Aorta (tissue), 5 donors: ENCODE results near the gene ZSWIM4. TPM values are rescaled to one million over a fixed set of nuclear protein-coding genes. Genes with fewer than 3 reads are reported as not detected.

Experiments
- ATAC-seq: fragments of 200-7000 bp; cut with Tn5 transposase; one replicate; pipeline ENCODE4 v1.9.1; 2022; ENCODE audit warnings: moderate library complexity; ENCODE audit not compliant: low FRiP score
- DNase-seq, 2 donors: peaks; one replicate each; pipeline ENCODE4 v3.0.0-alpha.2; 2020
- H3K27ac ChIP-seq, 2 donors: one replicate each; pipeline ENCODE4 v1.5.1; 2013; ENCODE audit warnings: low read length in 2 of 2, mild to moderate bottlenecking in 2 of 2, moderate library complexity in 2 of 2, control low read depth in 1 of 2, inconsistent platforms in 1 of 2, low read depth in 1 of 2
- H3K27me3 ChIP-seq, 2 donors: one replicate each; pipeline ENCODE4 v1.6.1; 2013; ENCODE audit warnings: control low read depth in 1 of 2, low read length in 1 of 2, mild to moderate bottlenecking in 1 of 2, moderate library complexity in 1 of 2; ENCODE audit not compliant: insufficient read depth in 2 of 2, control insufficient read depth in 1 of 2
- H3K36me3 ChIP-seq, 2 donors: one replicate each; pipeline ENCODE4 v1.6.1; 2013; ENCODE audit warnings: control low read depth in 1 of 2, low read length in 1 of 2, mild to moderate bottlenecking in 1 of 2; ENCODE audit not compliant: insufficient read depth in 2 of 2, control insufficient read depth in 1 of 2
- H3K4me1 ChIP-seq, 2 donors: one replicate each; pipeline ENCODE4 v1.6.1; 2013; ENCODE audit warnings: low read length in 2 of 2, control low read depth in 1 of 2, mild to moderate bottlenecking in 1 of 2, moderate library complexity in 1 of 2; ENCODE audit not compliant: insufficient read depth in 2 of 2, control insufficient read depth in 1 of 2
- H3K4me3 ChIP-seq, 2 donors: one replicate each; pipeline ENCODE4 v1.5.1; 2013; ENCODE audit warnings: low read length in 2 of 2, control low read depth in 1 of 2, mild to moderate bottlenecking in 1 of 2
- H3K9me3 ChIP-seq: one replicate; pipeline ENCODE4 v1.6.1; 2013; ENCODE audit warnings: mild to moderate bottlenecking, low read length; ENCODE audit not compliant: control insufficient read depth
- WGBS, 2 donors: extraction: QIAGEN DNeasy Blood & Tissue Kit; methylation state at CpG; one replicate each; pipeline ENCODE4 v1.1.7; 2013; 5-methylcytosine and 5-hydroxymethylcytosine counted together
- intact Hi-C, 2 donors: fragments of 100-400 bp; cut with DNase I; formaldehyde crosslinking; loops; one replicate each; pipeline versions ENCODE4 v1.14.2 to v1.15.0; 2022
- polyA plus RNA-seq, 2 donors: library from polyadenylated mRNA; stranded (reverse); fragments of 200-250 nt; gene quantifications; one replicate each; pipeline ENCODE4 v1.2.3, GENCODE V29; 2013
- total RNA-seq, 2 donors: library from RNA; stranded (reverse); fragmentation: NEBNext Ultra II Directional; extraction: Animal tissue kit (Norgen Biotek cat#: 25700); gene quantifications; one replicate each; pipeline ENCODE4 v1.2.1, GENCODE V29; 2021
- donor health status: healthy with polysubstance abuse.
- donor health status: Bipolar disorder and iron deficiency.
- donor health status: DM: no; HTN: no; CAD: no.
- donor health status: DM: no; HTN: no; CAD: no.
- donor health status: DM: yes; HTN: yes; CAD: no.

ZSWIM4 gene
- total and polyA plus RNA-seq, 4 donors, result 2.5 to 12.1 (median 7.1) TPM

- Histone ChIP-seq H3K27ac (peak overlapping the region; percentile 89 to 92), H3K9me3 (no peaks in the 10 kb centered on the region), H3K36me3 (peaks cover 0 to 4% of the 10 kb centered on the region in 2 donors), H3K4me3 (peak overlapping the region; percentile 22 to 93), H3K27me3 (no peaks in the 10 kb centered on the region), H3K4me1 (no peaks in the 10 kb centered on the region)
- WGBS, 2 donors, result 0 to 2% methylated on average over 6 of the region's 6 CpGs
- DNase-seq (no peak), ATAC-seq (peak; percentile 40)
- intact Hi-C loops, result loop anchor here (5.0 to 10.0 kb wide), 2 partner anchors 688 to 1045 kb away; partner anchors contain the start of genes JUNB (in 2 of the 2), IER2 (in 1 of the 2) and STX10 (in 1 of the 2)
Measured at GRCh38 chr19:13839938-13840304, 44.7 kb downstream of the ZSWIM4 start.

DNA sequence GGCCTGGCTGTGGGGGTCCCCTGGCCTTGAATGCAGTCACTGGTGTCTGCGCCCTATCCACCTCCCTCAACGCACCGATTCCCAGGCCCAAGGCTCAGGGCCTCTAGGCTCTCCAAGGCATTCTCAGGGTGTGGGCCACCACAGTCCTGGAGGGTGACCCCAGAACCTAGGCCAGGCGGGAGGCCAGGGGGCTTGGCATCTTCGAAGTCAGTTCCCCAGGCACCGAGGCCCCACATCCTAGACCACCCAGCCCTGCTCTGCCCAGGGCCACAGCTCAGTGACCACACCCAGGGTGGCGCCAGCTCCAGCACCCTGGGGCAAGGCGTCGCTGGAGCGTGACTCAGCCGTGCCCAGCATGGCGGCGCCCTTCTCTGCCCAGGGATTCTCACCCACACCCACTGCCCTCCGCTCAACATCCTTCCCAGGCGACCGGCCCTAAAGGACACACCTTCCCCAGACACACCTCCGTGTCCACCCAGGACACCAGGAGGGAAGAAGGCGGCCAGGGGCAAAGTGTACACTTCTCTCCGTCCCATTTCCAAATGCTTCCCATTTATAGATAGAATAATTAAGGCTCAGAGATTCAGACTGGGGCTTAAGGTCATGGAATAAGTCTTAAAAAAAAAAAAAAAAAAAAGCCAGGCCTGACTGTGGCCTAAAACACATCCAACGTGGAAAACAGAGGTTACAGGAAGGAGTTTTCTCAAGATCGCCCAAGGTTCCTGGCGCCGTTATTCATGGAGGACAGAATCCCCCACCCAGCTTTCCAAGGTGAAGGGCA is 45.3 kb downstream of the ZSWIM4 start:
- DNase-seq (peak; percentile 90 to 93), ATAC-seq (peak; percentile 40)
- intact Hi-C loops, result loop anchor here (5.0 to 10.0 kb wide), 2 partner anchors 688 to 1046 kb away; partner anchors contain the start of genes JUNB (in 2 of the 2), IER2 (in 1 of the 2) and STX10 (in 1 of the 2)
- Histone ChIP-seq H3K36me3 (peaks cover 0 to 4% of the 10 kb centered on the region in 2 donors), H3K27ac (peak overlapping the region; percentile 89 to 92), H3K9me3 (no peaks in the 10 kb centered on the region), H3K27me3 (no peaks in the 10 kb centered on the region), H3K4me3 (peak overlapping the region; percentile 73 to 93), H3K4me1 (no peaks in the 10 kb centered on the region)
- WGBS, 2 donors, result 2% methylated on average over 23 of the region's 23 CpGs

DNA sequence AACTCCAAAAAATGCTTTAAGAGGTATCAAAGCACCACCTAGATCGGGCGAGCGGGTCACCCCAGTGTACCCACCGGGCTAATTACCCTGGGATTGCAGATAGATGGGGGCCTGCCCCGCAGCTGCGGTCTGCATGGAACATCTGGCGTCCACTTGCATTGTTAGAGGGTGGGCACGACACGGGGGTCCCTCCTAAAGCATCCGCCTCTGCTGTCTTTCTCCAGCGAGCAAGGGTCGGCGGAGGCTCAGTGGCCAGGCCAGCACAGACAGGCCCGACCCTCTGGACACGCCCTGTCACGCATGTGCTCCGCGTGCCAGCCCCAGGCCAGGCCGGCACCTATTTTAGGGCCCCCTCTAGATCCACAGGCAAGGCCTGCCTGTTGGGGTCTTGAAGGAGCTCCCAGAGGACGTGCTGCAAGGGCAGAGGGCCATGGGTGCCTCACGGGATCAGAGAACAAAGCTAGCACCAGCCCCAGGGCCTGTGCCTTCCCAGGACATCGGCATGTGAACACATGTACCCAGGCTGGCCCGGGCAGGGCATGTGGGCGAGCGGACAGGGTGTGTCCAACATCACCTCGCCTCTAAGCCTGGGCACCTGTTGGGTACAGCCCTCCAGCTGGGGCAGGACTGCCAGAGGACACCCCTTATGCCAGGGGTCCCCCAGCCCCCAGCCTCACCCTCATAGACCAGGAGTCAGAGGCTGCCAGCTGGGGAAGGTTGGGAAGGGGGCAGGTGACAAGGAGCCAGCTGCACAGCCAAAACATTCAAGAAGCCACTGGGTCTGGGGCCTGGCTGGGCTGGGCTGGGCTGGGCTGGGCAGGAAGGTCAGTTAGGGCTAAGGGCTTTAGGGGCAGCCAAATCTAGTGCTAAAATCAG is 46.1 kb downstream of the ZSWIM4 start:
- WGBS, 2 donors, result 1 to 2% methylated on average over 26 of the region's 26 CpGs
- no peaks in the 10 kb centered on the region for H3K9me3 ChIP-seq
- H3K4me3 ChIP-seq, result peak overlapping the region; percentile 73 to 93
- intact Hi-C loops, result loop anchor here (5.0 to 10.0 kb wide), 2 partner anchors 689 to 1047 kb away; partner anchors contain the start of genes JUNB (in 2 of the 2), IER2 (in 1 of the 2) and STX10 (in 1 of the 2)
- peaks cover 0 to under 1% of the 10 kb centered on the region in 2 donors for H3K36me3 ChIP-seq
- no peaks in the 10 kb centered on the region for H3K27me3 ChIP-seq
- ATAC-seq, result peak; percentile 3
- no peaks in the 10 kb centered on the region for H3K4me1 ChIP-seq
- DNase-seq, result peak; percentile 80 to 89
- H3K27ac ChIP-seq, result peak overlapping the region; percentile 89 to 91

- peak in 1 of 2 donors; percentile 56 for DNase-seq
- intact Hi-C loops, result loop anchor here (5.0 to 10.0 kb wide), 2 partner anchors 690 to 1047 kb away; partner anchors contain the start of genes JUNB (in 2 of the 2), IER2 (in 1 of the 2) and STX10 (in 1 of the 2)
- no peak for ATAC-seq
Measured at GRCh38 chr19:13841962-13842290, 46.7 kb downstream of the ZSWIM4 start.

DNA sequence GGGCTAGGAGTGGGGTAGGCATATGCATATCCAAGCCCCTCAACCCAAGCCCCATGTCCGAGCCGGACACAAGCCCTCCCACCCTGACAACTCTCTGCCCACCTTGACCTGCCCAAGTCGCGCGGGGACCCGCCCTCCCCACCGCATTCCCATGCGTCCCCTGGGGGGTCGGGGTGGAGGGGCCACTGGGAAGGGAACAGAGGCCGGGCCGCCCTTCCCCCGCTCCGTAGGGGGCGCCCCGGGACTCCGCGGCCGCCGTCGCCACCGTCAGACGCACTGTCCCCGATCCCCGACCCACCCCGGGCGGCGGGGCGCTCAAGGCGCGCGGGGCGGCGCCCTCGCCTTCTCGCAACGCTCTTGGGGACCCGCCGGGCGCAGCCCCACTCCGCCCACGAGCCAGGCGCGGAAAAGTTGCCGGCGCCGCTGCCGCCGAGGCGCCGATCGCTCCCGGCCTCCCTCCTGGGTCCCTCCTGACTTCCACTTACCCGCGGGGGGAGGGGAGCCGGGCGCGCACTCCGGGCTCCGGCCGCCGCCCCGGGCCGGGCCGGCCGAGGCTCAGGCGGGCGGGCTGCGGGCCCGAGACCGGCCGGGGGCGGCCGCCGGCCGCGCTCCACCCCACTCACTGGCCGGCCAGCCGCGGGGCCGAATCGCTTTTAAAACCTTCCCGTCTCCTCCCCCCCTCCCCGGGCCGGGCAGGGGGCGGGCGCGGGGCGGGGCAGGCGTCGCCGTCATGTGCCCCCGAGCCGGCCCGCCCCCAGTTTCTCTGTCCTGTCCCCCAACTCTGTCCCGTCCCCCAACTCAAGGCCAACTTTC is 47.3 kb downstream of the ZSWIM4 start:
- no peaks in the 10 kb centered on the region for H3K36me3 ChIP-seq
- H3K4me1 ChIP-seq, result no peaks in the 10 kb centered on the region
- DNase-seq, result peak; percentile 92 to 96
- peak; percentile 41 for ATAC-seq
- WGBS, 2 donors, result 0% methylated on average over 17 to 95 of the region's 95 CpGs
- intact Hi-C loops, result loop anchor here (5.0 to 10.0 kb wide), 2 partner anchors 690 to 1048 kb away; partner anchors contain the start of genes JUNB (in 2 of the 2), IER2 (in 1 of the 2) and STX10 (in 1 of the 2)
- H3K27ac ChIP-seq, result peak overlapping the region; percentile 89 to 99
- no peaks in the 10 kb centered on the region for H3K9me3 ChIP-seq
- H3K27me3 ChIP-seq, result no peaks in the 10 kb centered on the region
- peak overlapping the region; percentile 73 to 93 for H3K4me3 ChIP-seq

More at GRCh38 chr19:13841962-13842290, 46.7 kb downstream of the ZSWIM4 start:
- Histone ChIP-seq H3K27me3 (no peaks in the 10 kb centered on the region), H3K4me1 (no peaks in the 10 kb centered on the region), H3K4me3 (peak overlapping the region; percentile 73 to 93), H3K27ac (peak overlapping the region; percentile 89 to 91), H3K36me3 (no peaks in the 10 kb centered on the region), H3K9me3 (no peaks in the 10 kb centered on the region)
- 0 to 1% methylated on average over 10 to 11 of the region's 11 CpGs for WGBS, 2 donors

- peak overlapping the region; percentile 49 to 93 for H3K4me3 ChIP-seq
- DNase-seq (peak; percentile 82 to 88), ATAC-seq (no peak)
- H3K9me3 ChIP-seq, result no peaks in the 10 kb centered on the region
- no peaks in the 10 kb centered on the region for H3K4me1 ChIP-seq
- 4 to 5% methylated on average over 21 to 24 of the region's 24 CpGs for WGBS, 2 donors
- H3K36me3 ChIP-seq, result no peaks in the 10 kb centered on the region
- intact Hi-C loops, result loop anchor here (5.0 to 10.0 kb wide), 2 partner anchors 691 to 1049 kb away; partner anchors contain the start of genes JUNB (in 2 of the 2), IER2 (in 1 of the 2) and STX10 (in 1 of the 2)
- H3K27me3 ChIP-seq, result no peaks in the 10 kb centered on the region
- H3K27ac ChIP-seq, result peak overlapping the region; percentile 89 to 99
Measured at GRCh38 chr19:13843104-13843921, 48.1 kb downstream of the ZSWIM4 start.

GRCh38 chr19:13844130-13844631 is 48.9 kb downstream of the ZSWIM4 start:
- DNase-seq (no peak), ATAC-seq (no peak)
- intact Hi-C loops, result loop anchor here (5.0 to 10.0 kb wide), 2 partner anchors 692 to 1049 kb away; partner anchors contain the start of genes JUNB (in 2 of the 2), IER2 (in 1 of the 2) and STX10 (in 1 of the 2)
- Histone ChIP-seq H3K4me1 (no peaks in the 10 kb centered on the region), H3K27me3 (no peaks in the 10 kb centered on the region), H3K36me3 (no peaks in the 10 kb centered on the region), H3K27ac (peak overlapping the region; percentile 89 to 99), H3K4me3 (no peak overlapping the region), H3K9me3 (no peaks in the 10 kb centered on the region)
- 77 to 78% methylated on average over 7 of the region's 7 CpGs for WGBS, 2 donors
